GM12891 (cell line): ENCODE results near the gene ZFHX3.

Experiments
- DNase-seq: peaks from one replicate; pipeline ENCODE4 v3.0.0; 2011; ENCODE audit warnings: low spot score; ENCODE audit not compliant: insufficient read length
- FAIRE-seq: peaks from 2 replicates; lab custom pipeline; 2011; peaks lifted over from hg19 to GRCh38; lab: Jason Lieb, UNC
- PAX5 ChIP-seq: IDR thresholded peaks from 2 replicates; pipeline ENCODE4 v1.6.1; 2011; ENCODE audit warnings: low read length, moderate library complexity, mild to moderate bottlenecking; ENCODE audit not compliant: insufficient read depth, severe bottlenecking
- POLR2A ChIP-seq: IDR thresholded peaks from 2 replicates; pipeline ENCODE4 v1.6.1; 2011; ENCODE audit warnings: low read depth, low read length, control low read depth
- POLR2AphosphoS5 ChIP-seq: IDR thresholded peaks from 2 replicates; pipeline ENCODE4 v1.6.1; 2011; ENCODE audit warnings: low read depth, low read length, control low read depth
- POU2F2 ChIP-seq: IDR thresholded peaks from 2 replicates; pipeline ENCODE4 v1.6.1; 2011; ENCODE audit warnings: low read depth, mild to moderate bottlenecking, control low read depth, low read length, moderate library complexity
- SPI1 ChIP-seq: IDR thresholded peaks from 2 replicates; pipeline ENCODE4 v1.6.1; 2011; ENCODE audit warnings: low read depth, low read length, control low read depth
- TAF1 ChIP-seq: IDR thresholded peaks from 2 replicates; pipeline ENCODE4 v1.6.1; 2011; ENCODE audit warnings: low read depth, low read length, control low read depth

The ZFHX3 gene

GRCh38 chr16:72956124-72957064 lies 91.5 kb downstream of the ZFHX3 start:
- no peak for FAIRE-seq
- no peak for DNase-seq

GRCh38 chr16:72952811-72953271 lies 95.1 kb downstream of the ZFHX3 start:
- no peak for DNase-seq
- no peak for TF ChIP-seq POLR2AphosphoS5
- no peak for TF ChIP-seq POLR2A
- TF ChIP-seq POU2F2, result no peak
- TF ChIP-seq SPI1, result no peak
- TF ChIP-seq PAX5, result no peak
- TF ChIP-seq TAF1, result no peak
- FAIRE-seq, result no peak

More at GRCh38 chr16:72956124-72957064, 91.5 kb downstream of the ZFHX3 start:
- no peak for TF ChIP-seq PAX5
- no peak for TF ChIP-seq POLR2A
- no peak for TF ChIP-seq POU2F2
- no peak for TF ChIP-seq POLR2AphosphoS5

DNA sequence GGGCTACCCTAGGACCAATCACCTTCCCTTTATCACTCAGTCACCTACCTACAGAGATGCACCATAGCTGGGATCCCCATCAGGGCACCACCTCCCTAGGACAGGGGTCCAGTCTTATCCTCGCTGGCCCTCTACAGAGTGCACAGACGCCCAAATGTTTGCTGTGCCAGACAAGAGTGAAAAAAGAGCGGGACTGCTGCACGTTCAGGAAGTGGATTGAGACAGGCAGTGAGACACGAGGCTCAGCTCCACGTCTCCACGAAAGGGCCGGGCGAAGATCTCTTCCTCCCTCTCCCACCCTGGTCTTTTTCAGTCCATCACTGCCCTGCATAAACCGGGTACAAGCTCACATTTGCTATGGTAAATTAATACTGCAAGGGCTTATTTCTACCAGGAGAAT lies 95.5 kb downstream of the ZFHX3 start:
- DNase-seq, result no peak
- FAIRE-seq, result no peak
- TF ChIP-seq PAX5, result no peak
- TF ChIP-seq TAF1, result no peak
- no peak for TF ChIP-seq POU2F2
- no peak for TF ChIP-seq POLR2A
- no peak for TF ChIP-seq POLR2AphosphoS5
- no peak for TF ChIP-seq SPI1

GRCh38 chr16:72951916-72952315 lies 96.0 kb downstream of the ZFHX3 start:
- no peak for FAIRE-seq
- no peak for DNase-seq
- TF ChIP-seq POLR2AphosphoS5, result no peak
- no peak for TF ChIP-seq PAX5
- TF ChIP-seq POU2F2, result no peak
- TF ChIP-seq TAF1, result no peak
- TF ChIP-seq SPI1, result no peak
- no peak for TF ChIP-seq POLR2A

DNA sequence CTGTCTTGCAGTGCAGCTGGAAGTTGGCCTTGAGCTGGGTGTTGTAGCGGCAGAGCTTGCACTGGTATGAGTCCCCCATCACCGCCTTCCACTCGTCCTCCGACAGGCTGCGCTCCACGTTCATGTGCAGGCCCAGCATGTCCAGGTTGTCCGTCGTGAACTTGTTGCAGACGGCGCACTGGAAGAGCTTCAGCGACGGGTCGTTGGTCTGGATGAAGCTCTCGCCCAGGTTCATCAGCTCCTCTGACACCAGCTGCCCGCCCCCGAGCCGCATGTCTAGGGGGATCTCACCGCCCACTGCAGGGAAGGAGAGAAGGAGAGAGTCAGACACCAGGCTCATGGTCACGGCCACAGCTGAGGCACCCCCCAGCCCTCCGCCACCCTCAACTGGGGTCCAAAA lies 97.3 kb downstream of the ZFHX3 start:
- FAIRE-seq, result no peak
- TF ChIP-seq PAX5, result no peak
- no peak for TF ChIP-seq TAF1
- no peak for DNase-seq

- no peak for DNase-seq
- TF ChIP-seq POU2F2, result no peak
- no peak for TF ChIP-seq PAX5
- TF ChIP-seq POLR2A, result no peak
- no peak for TF ChIP-seq SPI1
- no peak for TF ChIP-seq POLR2AphosphoS5
- TF ChIP-seq TAF1, result no peak
- FAIRE-seq, result no peak
Observed at GRCh38 chr16:72948238-72948829, 99.6 kb downstream of the ZFHX3 start.

- no peak for FAIRE-seq
- TF ChIP-seq POLR2A, result no peak
- TF ChIP-seq TAF1, result no peak
- no peak for TF ChIP-seq PAX5
- TF ChIP-seq POU2F2, result no peak
- TF ChIP-seq SPI1, result no peak
- no peak for DNase-seq
Observed at GRCh38 chr16:72947379-72948237, 100.3 kb downstream of the ZFHX3 start.

DNA sequence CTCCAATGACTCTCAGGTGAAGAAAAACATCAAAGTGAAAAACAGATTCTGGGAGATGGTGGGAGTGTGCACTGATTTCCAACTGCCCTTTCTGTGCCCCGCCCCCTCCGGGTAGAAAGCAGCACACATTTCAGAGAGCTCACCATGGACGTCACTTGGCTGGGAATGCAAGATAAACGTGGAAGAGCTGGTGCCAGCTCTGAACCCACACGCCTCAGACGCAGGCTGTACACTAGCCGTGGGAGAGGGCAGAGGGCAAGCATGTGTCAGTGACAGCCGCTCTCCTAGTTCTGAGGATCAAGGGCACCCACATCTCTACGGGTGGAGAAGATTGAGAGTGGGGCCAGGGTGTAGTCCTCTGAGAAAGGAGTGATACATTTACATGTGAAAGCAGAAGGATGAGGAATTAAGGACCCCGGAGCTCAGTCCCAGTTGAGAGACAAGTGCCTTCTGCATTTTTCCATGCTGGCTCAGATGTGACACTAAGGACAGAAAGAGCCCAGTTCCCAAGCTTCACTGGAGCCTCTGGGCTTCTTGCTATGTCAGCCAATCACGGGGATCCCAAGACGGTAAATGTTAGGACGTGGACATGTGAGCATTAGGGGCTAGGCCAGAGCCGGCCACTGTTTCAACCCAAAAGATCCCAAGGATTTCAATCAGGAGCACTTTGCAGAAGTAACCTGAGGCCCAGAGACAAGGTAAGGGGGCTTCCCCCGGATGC lies 101.3 kb downstream of the ZFHX3 start:
- no peak for FAIRE-seq

More for the DNA sequence above, 101.3 kb downstream of the ZFHX3 start:
- TF ChIP-seq PAX5 (no peak), POLR2A (no peak), POU2F2 (no peak), SPI1 (no peak), POLR2AphosphoS5 (no peak), TAF1 (no peak)
- no peak for DNase-seq
